Natural killer cell (primary cell): ENCODE data around the gene PRRT1. TPM values are rescaled to one million over a fixed set of nuclear protein-coding genes. Genes with fewer than 3 reads are reported as not detected.

Experiments used
- ATAC-seq, 3 donors: fragments of 150-1000 bp in 2 of 3; fragments of 200-7000 bp in 1 of 3; cut with Tn5 transposase; 1 replicate in 1 of 3; 2 replicates in 2 of 3; pipeline ENCODE4 v1.10.0; 2021; ENCODE audit warnings: mild to moderate bottlenecking in 2 of 3, moderate library complexity in 2 of 3
- DNase-seq, 2 donors: peaks; one replicate each; pipeline versions ENCODE4 v3.0.0 to v3.0.0-alpha.2; 2013 to 2021; ENCODE audit warnings: mixed read lengths in 1 of 2
- H3K27ac ChIP-seq: one replicate; pipeline ENCODE4 v1.5.1; 2013; ENCODE audit warnings: mild to moderate bottlenecking, low read length
- H3K27me3 ChIP-seq: one replicate; pipeline ENCODE4 v1.6.1; 2013; ENCODE audit warnings: low read length; ENCODE audit not compliant: control insufficient read depth, insufficient read depth
- H3K36me3 ChIP-seq: one replicate; pipeline ENCODE4 v1.6.1; 2013; ENCODE audit warnings: low read length; ENCODE audit not compliant: control insufficient read depth, insufficient read depth
- H3K4me1 ChIP-seq: one replicate; pipeline ENCODE4 v1.6.1; 2013; ENCODE audit warnings: low read length; ENCODE audit not compliant: control insufficient read depth, insufficient read depth
- H3K4me3 ChIP-seq: one replicate; pipeline ENCODE4 v1.5.1; 2013; ENCODE audit warnings: low read length
- H3K9me3 ChIP-seq: one replicate; pipeline ENCODE4 v1.6.1; 2013; ENCODE audit warnings: low read length; ENCODE audit not compliant: control insufficient read depth, insufficient read depth
- H3K27ac Mint-ChIP-seq, 2 donors: one replicate each; pipeline ENCODE4 v1.8.0; 2022; ENCODE audit warnings: mild to moderate bottlenecking in 2 of 2, mixed read lengths in 2 of 2, moderate library complexity in 1 of 2
- H3K27me3 Mint-ChIP-seq, 2 donors: one replicate each; pipeline ENCODE4 v1.8.0; 2022; ENCODE audit warnings: low read depth in 2 of 2, mixed read lengths in 2 of 2
- H3K36me3 Mint-ChIP-seq: one replicate; pipeline ENCODE4 v1.8.0; 2022; ENCODE audit warnings: mixed read lengths
- H3K4me1 Mint-ChIP-seq, 2 donors: one replicate each; pipeline ENCODE4 v1.8.0; 2022; ENCODE audit warnings: mixed read lengths in 2 of 2
- H3K4me3 Mint-ChIP-seq: one replicate; pipeline ENCODE4 v1.8.0; 2022; ENCODE audit warnings: mild to moderate bottlenecking, moderate library complexity, mixed read lengths
- H3K9me3 Mint-ChIP-seq, 2 donors: one replicate each; pipeline ENCODE4 v1.8.0; 2022; ENCODE audit warnings: mixed read lengths in 2 of 2
- CTCF ChIP-seq: fragments of 200-600 bp; IDR thresholded peaks from one replicate; pipeline ENCODE4 v1.8.0; 2022; ENCODE audit warnings: antibody characterized with exemption
- WGBS: methylation state at CpG from one replicate; pipeline ENCODE4 v1.1.7; 2013; ENCODE audit warnings: missing lambda C conversion rate; ENCODE audit not compliant: insufficient coverage; 5-methylcytosine and 5-hydroxymethylcytosine counted together
- intact Hi-C: fragments of 100-400 bp; cut with micrococcal nuclease; formaldehyde crosslinking; loops from one replicate; pipeline ENCODE4 v1.14.2; 2022
- total RNA-seq, 4 donors: library from RNA; stranded (reverse); fragments of 120-200 nt in 1 of 4; gene quantifications; one replicate each; pipeline versions ENCODE4 v1.2.3 to v1.2.4, GENCODE V29; 2013 to 2022

Gene PRRT1
- total RNA-seq, 3 donors from 2014 or later (not counting 1 experiment from before 2014, with no cell fraction given) = 0.38 to 0.63 (median 0.54) TPM

DNA sequence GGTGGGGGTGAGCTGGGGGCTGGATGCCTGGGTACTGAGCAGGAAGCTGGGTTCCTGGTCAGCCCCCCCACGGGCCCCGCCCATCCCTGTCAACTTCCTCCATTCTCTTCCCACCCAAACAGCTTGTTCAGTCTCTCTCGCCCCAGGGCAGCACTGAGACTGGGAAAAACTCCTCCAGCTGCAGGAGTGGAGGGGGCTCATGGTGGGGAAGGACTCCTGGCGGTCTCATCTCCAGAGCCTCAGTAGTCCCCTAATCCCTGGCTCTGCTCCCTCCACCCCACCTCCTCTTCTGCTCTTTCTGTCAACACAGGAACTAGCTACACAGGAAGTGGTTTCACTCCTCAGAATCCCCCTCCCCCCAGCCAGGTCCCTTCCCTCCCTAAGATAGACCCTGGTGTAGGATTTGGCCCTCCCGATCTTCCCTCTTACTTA lies 40.9 kb upstream of the PRRT1 start, which contains the start of gene GPSM3:
Gene GPSM3, minus strand, starts transcription at position 36 of the 432 bp plus-strand sequence. CDS start 130 bp downstream, outside the sequence.
- no peaks in the 10 kb centered on the region for H3K9me3 ChIP-seq
- no peaks in the 10 kb centered on the region for H3K27me3 Mint-ChIP-seq
- DNase-seq (peak; percentile 50 to 83), ATAC-seq (no peak)
- intact Hi-C loops = loop anchor here (10.0 kb wide), 1 partner anchor 218 kb away; the partner anchor contains the start of gene DXO
- peaks cover 10% of the 10 kb centered on the region for H3K36me3 ChIP-seq
- peaks cover 85% of the 10 kb centered on the region for H3K4me1 ChIP-seq
- peak within 1 kb of the TSS; percentile 94 for H3K4me3 Mint-ChIP-seq
- no peaks in the 10 kb centered on the region for H3K27me3 ChIP-seq
- peak within 1 kb of the TSS; percentile 69 for H3K4me3 ChIP-seq
- H3K4me1 Mint-ChIP-seq = peaks cover 66 to 86% of the 10 kb centered on the region in 2 donors
- no peaks in the 10 kb centered on the region for H3K9me3 Mint-ChIP-seq
- WGBS = 0% methylated on average over 4 of the region's 5 CpGs
- peak within 1 kb of the TSS; percentile 99 for H3K27ac Mint-ChIP-seq
- peak within 1 kb of the TSS; percentile 99 for H3K27ac ChIP-seq
- peaks cover 1% of the 10 kb centered on the region for H3K36me3 Mint-ChIP-seq
- no peak for TF ChIP-seq CTCF

DNA sequence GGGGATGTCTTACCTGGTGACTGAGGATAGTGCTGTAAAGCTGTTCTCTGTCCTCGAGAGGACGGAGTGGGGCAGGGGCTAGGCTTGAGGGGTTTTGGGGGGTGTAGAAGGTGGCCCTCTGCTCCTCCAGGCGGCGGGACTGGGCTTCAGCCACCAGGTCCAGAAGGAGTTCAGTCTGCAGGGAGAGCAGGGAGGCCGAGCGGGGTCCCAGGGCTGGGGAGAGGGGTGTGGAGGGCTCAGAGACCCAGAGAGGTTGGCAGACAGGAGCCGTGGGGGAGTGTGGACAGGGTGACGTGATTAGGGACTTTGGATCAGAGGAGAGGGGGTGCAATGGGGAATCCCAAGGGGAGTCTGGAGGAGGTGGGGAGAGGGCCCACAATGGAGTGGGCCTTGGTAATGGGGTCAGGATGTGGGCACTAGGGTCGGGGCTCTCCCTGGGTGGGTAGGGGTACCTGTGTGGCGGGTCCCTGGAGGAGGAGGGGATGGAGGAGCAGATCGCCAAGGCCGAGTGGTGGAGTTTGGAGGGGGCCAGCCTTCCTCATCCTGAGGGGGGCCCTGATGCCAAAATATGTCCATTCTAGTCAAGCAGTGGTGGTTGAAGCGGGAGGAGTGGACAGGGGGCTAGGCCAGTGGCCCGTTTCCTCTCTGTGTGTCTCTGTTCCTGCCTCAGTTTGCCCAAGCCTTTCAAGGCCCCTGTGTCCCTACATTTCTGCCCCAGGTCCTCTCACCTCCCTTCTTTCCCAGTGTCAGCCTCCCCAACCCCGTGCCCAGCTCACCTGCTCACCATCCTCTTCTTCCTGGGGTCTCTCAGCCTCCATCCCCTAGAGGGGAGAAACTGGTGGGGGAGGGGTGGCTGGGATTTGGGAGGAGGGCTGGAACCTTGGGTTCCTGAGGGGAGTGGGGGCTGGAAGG lies 40.2 kb upstream of the PRRT1 start:
- no peak for ATAC-seq
- Histone ChIP-seq H3K4me1 (peaks cover 87% of the 10 kb centered on the region), H3K4me3 (peak overlapping the region; percentile 69), H3K27me3 (no peaks in the 10 kb centered on the region), H3K9me3 (no peaks in the 10 kb centered on the region), H3K36me3 (peaks cover 17% of the 10 kb centered on the region), H3K27ac (peak overlapping the region; percentile 99)
- Mint-ChIP-seq H3K4me1 (peaks cover 70 to 90% of the 10 kb centered on the region in 2 donors), H3K4me3 (peak overlapping the region; percentile 94), H3K27ac (peak overlapping the region; percentile 99), H3K27me3 (no peaks in the 10 kb centered on the region), H3K9me3 (no peaks in the 10 kb centered on the region), H3K36me3 (peaks cover 8% of the 10 kb centered on the region)
- TF ChIP-seq CTCF = no peak
- peak in 1 of 2 donors; percentile 65 for DNase-seq
- intact Hi-C loops = loop anchor here (10.0 kb wide), 1 partner anchor 217 kb away; the partner anchor contains the start of gene DXO
- WGBS = 19% methylated on average over 14 of the region's 15 CpGs

DNA sequence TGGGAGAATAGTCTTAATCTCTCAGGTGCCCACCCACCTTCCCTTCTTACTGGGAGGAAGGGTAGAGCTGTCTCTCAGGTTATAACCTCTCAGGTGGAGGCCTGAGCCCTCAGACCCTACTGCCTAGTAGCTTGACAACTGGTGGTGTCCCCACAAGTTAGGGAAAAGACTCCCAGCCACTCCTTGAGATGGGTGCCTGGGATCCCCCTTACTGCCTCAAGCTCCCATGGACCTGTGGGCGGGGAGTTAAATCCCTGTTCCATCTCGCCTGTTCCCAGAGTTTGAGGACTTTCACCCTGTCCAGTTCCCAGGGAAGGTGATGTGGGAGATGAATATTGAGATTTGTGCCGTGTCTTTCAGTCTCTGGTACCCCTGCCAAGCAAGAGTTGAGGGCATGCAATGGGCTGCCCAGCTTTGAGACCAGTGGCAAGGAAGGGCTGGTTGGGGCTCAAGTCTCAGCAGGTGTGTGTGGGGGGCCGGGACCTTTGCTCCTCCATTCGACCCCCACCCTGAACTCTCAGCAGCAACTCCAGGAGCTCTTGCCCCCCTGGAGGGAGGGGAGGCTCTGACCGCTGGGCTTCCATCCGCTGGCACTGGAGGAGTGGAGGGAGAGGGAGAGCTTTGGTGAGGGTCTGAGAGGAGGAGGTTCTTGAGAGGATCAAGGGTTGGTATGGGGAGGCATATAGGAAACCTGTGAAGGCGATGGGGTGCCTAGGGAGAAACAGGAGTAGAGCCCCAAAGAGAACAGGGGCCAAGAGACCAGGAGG lies 39.4 kb upstream of the PRRT1 start:
- ATAC-seq (no peak), DNase-seq (peak in 1 of 2 donors; percentile 30)
- H3K9me3 ChIP-seq = no peaks in the 10 kb centered on the region
- H3K36me3 Mint-ChIP-seq = peaks cover 16% of the 10 kb centered on the region
- H3K27me3 ChIP-seq = no peaks in the 10 kb centered on the region
- H3K27ac ChIP-seq = peak overlapping the region; percentile 99
- H3K27ac Mint-ChIP-seq = peak overlapping the region; percentile 99
- H3K9me3 Mint-ChIP-seq = no peaks in the 10 kb centered on the region
- 57% methylated on average over 7 of the region's 8 CpGs for WGBS
- peaks cover 85% of the 10 kb centered on the region for H3K4me1 ChIP-seq
- peaks cover 68 to 90% of the 10 kb centered on the region in 2 donors for H3K4me1 Mint-ChIP-seq
- no peaks in the 10 kb centered on the region for H3K27me3 Mint-ChIP-seq
- peak overlapping the region; percentile 69 for H3K4me3 ChIP-seq
- H3K4me3 Mint-ChIP-seq = peak overlapping the region; percentile 94
- no peak for TF ChIP-seq CTCF
- H3K36me3 ChIP-seq = peaks cover 25% of the 10 kb centered on the region
- intact Hi-C loops = loop anchor here (1.0 to 10.0 kb wide), 2 partner anchors 13 to 216 kb away; partner anchors contain the start of genes DXO and RNF5
